B cell (primary cell): ENCODE results near the gene DTHD1.

Experiments
- EZH2 ChIP-seq: IDR thresholded peaks from 2 replicates; pipeline ENCODE4 v1.6.1; 2012; ENCODE audit warnings: borderline replicate concordance, low read depth, mild to moderate bottlenecking, moderate library complexity, low read length; ENCODE audit not compliant: insufficient read depth, poor library complexity, severe bottlenecking
- TF ChIP-seq, protein P1 (sequence below): fragments of 200-600 bp; IDR thresholded peaks from one replicate; pipeline ENCODE4 v1.8.0; 2022; ENCODE audit warnings: antibody characterized with exemption, mild to moderate bottlenecking

DNA sequence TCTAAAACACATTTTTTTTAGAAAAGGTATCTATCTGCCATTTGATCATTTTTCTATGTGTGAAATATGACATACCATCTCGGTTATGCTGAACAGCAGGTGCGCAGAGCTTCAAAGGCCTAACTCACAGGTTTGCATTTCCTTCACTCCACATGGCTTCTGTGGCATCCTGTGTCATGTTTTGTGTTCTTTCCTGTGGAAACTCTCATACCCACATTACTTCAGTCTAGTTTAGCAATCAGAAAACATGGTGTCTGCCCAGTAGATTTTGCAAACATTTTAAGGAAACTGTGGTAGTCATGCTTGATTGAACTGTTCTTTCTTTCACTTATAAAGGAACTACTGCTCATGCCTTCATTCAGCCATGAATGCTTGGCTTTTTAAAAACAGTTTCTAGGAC is 25.8 kb upstream of the DTHD1 start:
- TF ChIP-seq, protein P1, sequence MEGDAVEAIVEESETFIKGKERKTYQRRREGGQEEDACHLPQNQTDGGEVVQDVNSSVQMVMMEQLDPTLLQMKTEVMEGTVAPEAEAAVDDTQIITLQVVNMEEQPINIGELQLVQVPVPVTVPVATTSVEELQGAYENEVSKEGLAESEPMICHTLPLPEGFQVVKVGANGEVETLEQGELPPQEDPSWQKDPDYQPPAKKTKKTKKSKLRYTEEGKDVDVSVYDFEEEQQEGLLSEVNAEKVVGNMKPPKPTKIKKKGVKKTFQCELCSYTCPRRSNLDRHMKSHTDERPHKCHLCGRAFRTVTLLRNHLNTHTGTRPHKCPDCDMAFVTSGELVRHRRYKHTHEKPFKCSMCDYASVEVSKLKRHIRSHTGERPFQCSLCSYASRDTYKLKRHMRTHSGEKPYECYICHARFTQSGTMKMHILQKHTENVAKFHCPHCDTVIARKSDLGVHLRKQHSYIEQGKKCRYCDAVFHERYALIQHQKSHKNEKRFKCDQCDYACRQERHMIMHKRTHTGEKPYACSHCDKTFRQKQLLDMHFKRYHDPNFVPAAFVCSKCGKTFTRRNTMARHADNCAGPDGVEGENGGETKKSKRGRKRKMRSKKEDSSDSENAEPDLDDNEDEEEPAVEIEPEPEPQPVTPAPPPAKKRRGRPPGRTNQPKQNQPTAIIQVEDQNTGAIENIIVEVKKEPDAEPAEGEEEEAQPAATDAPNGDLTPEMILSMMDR, result no peak
- no peak for TF ChIP-seq EZH2
